Skeletal muscle tissue (tissue), 4 donors: ENCODE measurements around the gene CNPY2. TPM values are rescaled to one million over a fixed set of nuclear protein-coding genes. Genes with fewer than 3 reads are reported as not detected.
A peak's percentile ranks its signal among the peaks of the same experiment; 100 is the strongest.
"Not testable (repeated sequence)": the region's sequence is repeated elsewhere in the genome, so short reads cannot be mapped to it uniquely, and the experiment has no call there.

ENCODE experiments used
- H3K27ac ChIP-seq: one replicate; pipeline ENCODE4 v1.7.0; 2013; ENCODE audit warnings: mild to moderate bottlenecking, low read depth, low read length, inconsistent platforms
- H3K27me3 ChIP-seq, 3 donors: one replicate each; pipeline ENCODE4 v1.7.0; 2013; ENCODE audit warnings: low read length in 3 of 3; ENCODE audit not compliant: control insufficient read depth in 3 of 3, insufficient read depth in 3 of 3
- H3K36me3 ChIP-seq, 3 donors: one replicate each; pipeline ENCODE4 v1.7.0; 2013; ENCODE audit warnings: low read length in 3 of 3; ENCODE audit not compliant: control insufficient read depth in 3 of 3, insufficient read depth in 3 of 3
- H3K4me1 ChIP-seq, 3 donors: one replicate each; pipeline ENCODE4 v1.7.0; 2013; ENCODE audit warnings: low read length in 3 of 3, mild to moderate bottlenecking in 3 of 3; ENCODE audit not compliant: control insufficient read depth in 3 of 3, insufficient read depth in 3 of 3
- H3K4me3 ChIP-seq, 3 donors: one replicate each; pipeline ENCODE4 v1.7.0; 2013; ENCODE audit warnings: low read length in 3 of 3
- H3K9ac ChIP-seq, 3 donors: one replicate each; pipeline ENCODE4 v1.7.0; 2013; ENCODE audit warnings: low read length in 3 of 3, mild to moderate bottlenecking in 3 of 3, moderate library complexity in 2 of 3, low read depth in 1 of 3
- H3K9me3 ChIP-seq, 3 donors: one replicate each; pipeline ENCODE4 v1.7.0; 2013; ENCODE audit warnings: low read length in 3 of 3; ENCODE audit not compliant: control insufficient read depth in 3 of 3
- total RNA-seq: library from RNA; depleted of rRNA; stranded (reverse); fragments of >200 nt; gene quantifications from one replicate; pipeline ENCODE4 v1.2.3, GENCODE V29; 2014
- donor health status: Osteomylitis.

CNPY2 gene
- total RNA-seq, 1 donor from 2014 or later: 25.1 TPM

DNA sequence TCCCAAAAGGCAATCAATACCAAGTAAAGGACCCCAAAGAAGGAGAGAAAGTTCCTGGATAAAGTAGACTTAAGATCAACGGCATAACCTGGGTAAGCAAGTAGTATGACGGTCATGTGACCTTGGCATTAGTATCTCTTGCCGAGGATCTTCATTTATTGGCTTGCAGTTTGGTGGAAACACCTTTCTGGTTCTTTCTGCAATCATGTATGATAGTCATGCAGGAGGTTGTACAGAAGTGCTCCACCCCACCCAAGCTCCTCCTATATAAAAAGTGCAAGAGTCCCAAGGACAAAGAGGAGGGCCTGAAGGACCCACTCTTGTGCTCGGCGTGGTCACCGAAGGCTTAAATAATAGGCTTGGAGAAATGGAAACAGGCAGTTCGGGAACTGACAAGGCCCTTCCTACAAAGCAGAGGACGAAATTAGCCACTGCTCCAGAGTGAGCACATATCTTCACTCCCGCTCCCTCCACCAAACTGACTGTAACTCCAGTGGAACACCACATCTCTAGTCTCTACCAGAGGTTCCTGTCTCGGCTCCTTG is 16.4 kb downstream of the CNPY2 start:
- H3K36me3 ChIP-seq: peaks cover 5 to 7% (median 5%) of the 10 kb centered on the region in 3 donors
- H3K9ac ChIP-seq: peak overlapping the region; percentile 69 to 98 (median 95)
- H3K4me1 ChIP-seq: peaks cover 49 to 61% (median 54%) of the 10 kb centered on the region in 3 donors
- peak overlapping the region; percentile 68 to 98 (median 98) for H3K4me3 ChIP-seq
- no peaks in the 10 kb centered on the region for H3K27me3 ChIP-seq
- no peaks in the 10 kb centered on the region for H3K9me3 ChIP-seq
- H3K27ac ChIP-seq: peak overlapping the region; percentile 98

DNA sequence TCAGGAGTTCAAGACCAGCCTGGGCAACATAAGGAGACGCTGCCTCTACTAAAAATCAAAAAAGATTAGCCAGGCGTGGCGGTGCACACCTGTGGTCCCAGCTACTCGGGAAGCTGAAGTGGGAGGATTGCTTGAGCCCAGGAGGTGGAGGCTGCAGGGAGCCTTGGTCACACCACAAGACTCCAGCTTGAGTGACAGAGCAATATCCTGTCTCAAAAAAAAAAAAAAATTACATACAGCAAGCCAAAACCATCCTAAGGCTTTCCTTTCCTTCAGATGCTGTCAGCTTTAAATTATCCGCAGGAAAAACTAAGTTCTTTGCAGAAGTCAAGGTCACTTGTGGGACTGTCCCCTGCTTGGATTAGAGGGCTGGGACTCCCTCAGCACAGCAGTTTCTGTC is 17.0 kb downstream of the CNPY2 start:
- Histone ChIP-seq H3K9ac (peak overlapping the region; percentile 69 to 98 (median 95)), H3K36me3 (peaks cover 5 to 7% (median 5%) of the 10 kb centered on the region in 3 donors), H3K27me3 (no peaks in the 10 kb centered on the region), H3K9me3 (no peaks in the 10 kb centered on the region), H3K4me3 (peak overlapping the region; percentile 68 to 98 (median 98)), H3K4me1 (peaks cover 50 to 66% (median 57%) of the 10 kb centered on the region in 3 donors), H3K27ac (peak overlapping the region; percentile 98)

DNA sequence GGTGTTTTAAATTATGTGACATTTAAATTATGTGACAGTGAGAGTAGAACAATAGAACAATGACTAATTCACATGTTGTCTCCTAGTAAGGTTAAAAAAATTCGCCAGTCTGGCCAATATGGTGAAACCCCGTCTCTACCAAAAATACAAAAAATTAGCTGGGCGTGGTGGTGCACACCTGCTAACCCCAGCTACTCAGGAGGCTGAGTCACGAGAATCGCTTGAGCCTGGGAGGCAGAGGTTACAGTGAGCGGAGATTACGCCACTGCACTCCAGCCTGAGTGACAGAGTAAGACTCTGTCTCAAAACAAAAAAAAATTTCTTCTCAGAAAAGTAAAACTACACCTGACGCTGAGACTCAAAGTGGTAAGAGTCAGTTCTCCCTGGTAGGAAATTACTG is 18.4 kb downstream of the CNPY2 start:
- no peaks in the 10 kb centered on the region for H3K27me3 ChIP-seq
- H3K9ac ChIP-seq: no peak overlapping the region
- H3K4me3 ChIP-seq: no peak overlapping the region
- peaks cover 5 to 10% (median 7%) of the 10 kb centered on the region in 3 donors for H3K36me3 ChIP-seq
- no peaks in the 10 kb centered on the region for H3K9me3 ChIP-seq
- H3K27ac ChIP-seq: no peak overlapping the region
- peaks cover 53 to 71% (median 58%) of the 10 kb centered on the region in 3 donors for H3K4me1 ChIP-seq

DNA sequence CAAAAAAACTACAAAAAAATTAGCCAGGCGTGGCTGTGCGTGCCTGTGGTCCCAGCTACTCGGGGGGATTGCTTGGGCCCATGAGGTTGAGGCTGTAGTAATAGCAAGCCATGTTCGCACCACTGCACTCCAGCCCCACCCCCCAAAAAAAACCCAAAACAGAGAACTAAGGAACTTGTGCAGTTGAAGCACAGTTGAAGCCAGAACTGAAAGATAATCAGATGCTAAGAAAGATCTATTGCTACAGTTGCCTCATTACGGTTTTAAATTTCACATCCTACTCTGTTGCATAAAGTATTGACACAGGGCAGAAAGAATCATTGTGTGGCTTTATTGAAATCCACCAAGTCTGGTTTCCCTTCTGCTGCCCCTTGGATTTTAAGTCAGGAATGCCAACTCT is 19.5 kb downstream of the CNPY2 start:
- peak overlapping the region; percentile 27 for H3K27ac ChIP-seq
- peak overlapping the region; percentile 13 to 41 (median 35) for H3K9ac ChIP-seq
- H3K4me1 ChIP-seq: peaks cover 49 to 69% (median 57%) of the 10 kb centered on the region in 3 donors
- no peaks in the 10 kb centered on the region for H3K9me3 ChIP-seq
- no peaks in the 10 kb centered on the region for H3K27me3 ChIP-seq
- no peak overlapping the region for H3K4me3 ChIP-seq
- H3K36me3 ChIP-seq: peaks cover 7 to 13% (median 11%) of the 10 kb centered on the region in 3 donors

DNA sequence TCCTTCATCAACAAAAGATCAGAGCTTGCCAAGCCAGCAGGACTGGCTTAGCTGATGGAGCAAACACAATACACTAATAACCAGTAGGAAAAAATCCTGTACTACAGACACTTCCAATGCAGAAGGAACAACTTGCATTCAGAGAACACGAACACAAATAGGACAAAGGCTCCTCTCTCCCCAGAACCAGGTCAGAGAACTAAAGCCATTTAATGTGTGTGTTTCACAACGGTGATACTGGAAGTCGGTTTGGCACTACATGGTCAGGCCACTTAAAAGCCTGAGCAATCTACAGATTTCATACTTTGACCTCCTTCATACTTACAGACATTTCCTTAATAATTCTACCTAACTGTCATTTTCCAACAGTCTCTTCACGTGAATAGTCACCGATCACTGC is 22.0 kb downstream of the CNPY2 start:
- Histone ChIP-seq H3K4me1 (peaks cover 38 to 59% (median 46%) of the 10 kb centered on the region in 3 donors), H3K36me3 (peaks cover 8 to 18% (median 14%) of the 10 kb centered on the region in 3 donors), H3K27ac (no peak overlapping the region), H3K9ac (peak overlapping the region in 1 of 3 donors; percentile 49), H3K4me3 (peak overlapping the region in 2 of 3 donors; percentile 7 to 31), H3K27me3 (no peaks in the 10 kb centered on the region), H3K9me3 (no peaks in the 10 kb centered on the region)

DNA sequence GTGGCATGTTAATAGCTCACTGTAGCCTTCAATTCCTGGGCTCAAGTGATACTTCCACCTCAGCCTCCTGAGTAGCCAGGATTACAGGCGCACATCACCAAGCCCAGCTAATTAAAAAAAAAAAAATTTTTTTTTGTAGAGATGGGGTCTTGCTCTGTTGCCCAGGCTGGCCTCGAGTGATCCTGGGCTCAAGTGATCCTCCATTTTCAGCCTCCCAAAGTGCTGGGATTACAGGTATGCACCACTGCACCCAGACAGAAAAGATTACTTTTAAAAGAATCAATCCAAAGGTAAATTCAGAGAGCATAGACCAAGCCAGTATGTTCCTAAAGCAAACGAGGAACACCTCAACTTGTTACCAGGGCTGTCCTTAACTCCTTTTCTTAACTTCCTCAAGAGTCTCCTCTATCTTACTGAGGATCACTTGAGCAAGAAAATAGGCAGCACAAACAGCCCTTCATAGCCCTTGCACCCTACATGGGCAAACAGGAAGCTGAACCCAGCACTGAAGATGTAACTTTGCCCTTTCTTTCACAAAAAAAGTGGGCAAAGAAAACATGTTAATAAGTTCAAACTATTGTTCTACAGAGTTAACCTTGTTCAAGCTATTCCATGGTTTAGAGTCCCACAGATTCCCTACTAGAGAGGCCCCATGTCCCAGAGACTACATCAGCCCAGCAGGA is 26.9 kb downstream of the CNPY2 start:
- H3K4me1 ChIP-seq: peaks cover 20 to 30% (median 23%) of the 10 kb centered on the region in 3 donors
- no peak overlapping the region for H3K27ac ChIP-seq
- no peak overlapping the region for H3K9ac ChIP-seq
- no peak overlapping the region for H3K4me3 ChIP-seq
- H3K36me3 ChIP-seq: peaks cover 17 to 32% (median 18%) of the 10 kb centered on the region in 3 donors
- no peaks in the 10 kb centered on the region for H3K9me3 ChIP-seq
- H3K27me3 ChIP-seq: no peaks in the 10 kb centered on the region

DNA sequence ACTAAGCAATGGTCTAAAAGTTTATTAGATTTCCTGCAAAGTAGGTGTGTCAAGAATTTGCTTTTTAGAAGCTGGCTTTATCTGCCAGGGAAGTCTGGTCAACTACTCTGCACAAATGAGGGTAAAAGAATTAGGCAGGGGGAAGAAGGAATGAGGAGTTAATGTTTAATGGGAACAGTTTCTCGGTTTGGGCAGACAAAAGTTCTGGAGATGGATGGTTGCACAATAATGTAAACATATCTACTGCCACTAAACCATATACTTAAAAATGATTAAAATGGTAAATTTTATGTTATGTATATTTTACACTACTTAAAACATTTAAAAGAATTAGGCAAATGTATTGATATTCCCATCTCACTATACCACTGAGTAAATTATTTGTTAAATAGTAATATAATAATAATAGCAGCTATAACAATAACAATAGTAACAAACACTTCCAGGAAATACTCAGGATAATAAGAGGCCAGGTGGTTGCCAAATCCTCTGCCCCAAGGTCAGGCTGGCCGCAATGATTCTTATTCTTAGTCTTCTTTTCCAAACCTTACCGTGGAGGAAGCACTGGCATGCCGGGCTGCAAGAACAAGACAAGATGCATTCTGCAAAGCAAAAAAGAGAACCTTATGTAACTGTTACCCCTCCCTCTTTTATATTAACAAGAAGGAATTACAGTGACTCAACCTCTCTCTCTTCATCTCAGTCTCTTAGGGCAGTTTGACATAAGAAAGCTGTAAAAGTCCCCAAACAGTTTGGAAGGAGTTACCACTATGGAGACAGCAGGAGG is 29.6 kb downstream of the CNPY2 start:
- Histone ChIP-seq H3K36me3 (peaks cover 28 to 50% (median 40%) of the 10 kb centered on the region in 3 donors), H3K4me3 (no peak overlapping the region), H3K9me3 (no peaks in the 10 kb centered on the region), H3K27ac (no peak overlapping the region), H3K9ac (no peak overlapping the region), H3K27me3 (no peaks in the 10 kb centered on the region), H3K4me1 (peaks cover 10 to 11% (median 11%) of the 10 kb centered on the region in 3 donors)

DNA sequence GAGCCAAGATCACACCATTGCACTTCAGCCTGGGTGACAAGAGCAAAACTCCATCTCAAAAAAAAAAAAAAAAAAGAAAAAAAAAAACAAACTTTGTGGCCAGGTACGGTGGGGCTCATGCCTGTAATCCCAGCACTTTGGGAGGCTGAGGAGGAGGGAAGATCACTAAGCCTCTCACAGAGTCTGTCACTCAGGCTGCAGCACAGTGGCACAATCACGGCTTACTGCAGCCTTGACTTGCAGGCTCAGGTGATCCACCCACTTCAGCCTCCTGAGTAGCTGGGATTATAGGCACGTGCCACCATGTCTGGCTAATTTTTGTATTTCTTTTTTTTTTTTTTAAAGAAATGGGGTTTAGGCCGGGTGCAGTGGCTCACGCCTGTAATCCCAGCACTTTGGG is 31.5 kb downstream of the CNPY2 start:
- H3K4me1 ChIP-seq: peaks cover 8 to 11% (median 11%) of the 10 kb centered on the region in 3 donors
- H3K9me3 ChIP-seq, H3K4me3 ChIP-seq, H3K9ac ChIP-seq, H3K27me3 ChIP-seq, H3K27ac ChIP-seq: not testable (repeated sequence)
- H3K36me3 ChIP-seq: peaks cover 36 to 54% (median 51%) of the 10 kb centered on the region in 3 donors

DNA sequence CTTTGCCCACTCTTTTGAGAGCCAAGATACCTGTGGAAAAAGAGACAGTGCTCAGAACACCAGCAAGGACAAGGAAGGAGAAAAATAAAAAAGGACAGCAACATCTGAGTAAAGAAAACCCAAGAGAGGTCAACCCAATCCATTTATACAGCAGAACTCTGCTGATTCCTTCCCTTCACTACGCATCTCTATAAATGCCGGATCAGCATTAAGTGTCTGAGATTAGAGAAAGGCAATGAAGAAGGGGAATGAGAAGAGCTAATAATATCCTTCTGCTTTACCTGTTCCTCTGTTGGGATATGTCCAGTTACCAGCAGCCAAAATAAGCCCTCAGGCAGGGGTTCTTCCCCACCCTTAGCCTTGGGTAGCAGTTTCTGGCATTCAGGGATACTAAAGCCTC is 33.2 kb downstream of the CNPY2 start:
- peaks cover 6 to 8% (median 8%) of the 10 kb centered on the region in 3 donors for H3K4me1 ChIP-seq
- H3K4me3 ChIP-seq: no peak overlapping the region
- H3K27ac ChIP-seq: no peak overlapping the region
- peaks cover 47 to 66% (median 63%) of the 10 kb centered on the region in 3 donors for H3K36me3 ChIP-seq
- H3K27me3 ChIP-seq: no peaks in the 10 kb centered on the region
- H3K9me3 ChIP-seq: no peaks in the 10 kb centered on the region
- H3K9ac ChIP-seq: no peak overlapping the region
